HEK293 (cell line): Measurements from ENCODE around the gene CAP2.

Experiments
- CTCF ChIA-PET: fragments of 350-600 bp; formaldehyde crosslinking; extraction: SDS; loops from one replicate; lab custom pipeline; 2021; ENCODE audit warnings: antibody characterized with exemption; lab: Yijun Ruan, JAX
- POLR2A ChIA-PET: fragments of 300-600 bp; formaldehyde crosslinking; extraction: SDS; loops from one replicate; lab custom pipeline; 2020; ENCODE audit warnings: antibody characterized with exemption, inconsistent platforms; lab: Yijun Ruan, JAX
- H3K27ac ChIP-seq: fragments of 200-500 bp; sonication (Bioruptor generic); 2 replicates; pipeline ENCODE4 v1.5.1; 2014; ENCODE audit warnings: low read depth, low read length, control low read depth, inconsistent platforms; ENCODE audit errors: extremely low read depth
- H3K36me3 ChIP-seq, 2 experiments: fragments of 200-500 bp in 1 of 2; sonication (Bioruptor generic) in 1 of 2; 1 replicate in 1 of 2; 2 replicates in 1 of 2; pipeline ENCODE4 v1.5.1; 2014 to 2017; ENCODE audit warnings: inconsistent platforms in 2 of 2, low read length in 2 of 2; ENCODE audit not compliant: control insufficient read depth in 2 of 2, insufficient read depth in 1 of 2
- H3K4me1 ChIP-seq: fragments of 200-500 bp; sonication (Bioruptor generic); 2 replicates; pipeline ENCODE4 v1.5.1; 2014; ENCODE audit warnings: mild to moderate bottlenecking, low read length, inconsistent platforms; ENCODE audit not compliant: control insufficient read depth, insufficient read depth
- H3K4me3 ChIP-seq: 2 replicates; pipeline ENCODE4 v1.5.1; 2011; ENCODE audit warnings: low read depth, mild to moderate bottlenecking, control low read depth, low read length, moderate library complexity
- H3K9me3 ChIP-seq: fragments of 200-500 bp; sonication (Bioruptor generic); 2 replicates; pipeline ENCODE4 v1.5.1; 2014; ENCODE audit warnings: low read depth, low read length, inconsistent platforms; ENCODE audit not compliant: control insufficient read depth, insufficient read depth
- EGR2 ChIP-seq: fragments of 450-650 bp; formaldehyde crosslinking; IDR thresholded peaks from 2 replicates; pipeline ENCODE4 v1.5.1; 2016; ENCODE audit warnings: low read depth, missing biosample characterization, missing genetic modification characterization
- HOXD13 ChIP-seq: sonication (generic); formaldehyde crosslinking; IDR thresholded peaks from 2 replicates; pipeline ENCODE4 v1.8.0; 2022; ENCODE audit warnings: missing genetic modification reagents, borderline replicate concordance
- KLF7 ChIP-seq: fragments of 450-650 bp; formaldehyde crosslinking; IDR thresholded peaks from 2 replicates; pipeline ENCODE4 v1.5.1; 2016; ENCODE audit warnings: missing biosample characterization, missing genetic modification characterization, borderline replicate concordance
- MEIS1 ChIP-seq: sonication (generic); formaldehyde crosslinking; IDR thresholded peaks from 2 replicates; pipeline ENCODE4 v1.8.1; 2022; ENCODE audit warnings: missing genetic modification reagents, mild to moderate bottlenecking, borderline replicate concordance
- MZF1 ChIP-seq: fragments of 450-650 bp; formaldehyde crosslinking; IDR thresholded peaks from 2 replicates; pipeline ENCODE4 v1.5.1; 2017; ENCODE audit warnings: missing biosample characterization, missing genetic modification characterization, borderline replicate concordance
- OSR2 ChIP-seq: fragments of 450-650 bp; formaldehyde crosslinking; IDR thresholded peaks from 2 replicates; pipeline ENCODE4 v1.5.1; 2016; ENCODE audit warnings: missing biosample characterization, missing genetic modification characterization
- OVOL3 ChIP-seq: fragments of 450-650 bp; formaldehyde crosslinking; IDR thresholded peaks from 2 replicates; pipeline ENCODE4 v1.5.1; 2016; ENCODE audit warnings: missing biosample characterization, missing genetic modification characterization
- PATZ1 ChIP-seq: fragments of 450-650 bp; formaldehyde crosslinking; IDR thresholded peaks from 2 replicates; pipeline ENCODE4 v1.5.1; 2016; ENCODE audit warnings: missing biosample characterization, missing genetic modification characterization
- REST ChIP-seq: fragments of 450-650 bp; formaldehyde crosslinking; IDR thresholded peaks from 2 replicates; pipeline ENCODE4 v1.5.1; 2016; ENCODE audit warnings: missing biosample characterization, missing genetic modification characterization
- YY1 ChIP-seq: fragments of 450-650 bp; formaldehyde crosslinking; IDR thresholded peaks from 2 replicates; pipeline ENCODE4 v1.5.1; 2018; ENCODE audit warnings: missing biosample characterization, missing genetic modification characterization
- YY2 ChIP-seq: fragments of 450-650 bp; formaldehyde crosslinking; IDR thresholded peaks from 2 replicates; pipeline ENCODE4 v1.5.1; 2016; ENCODE audit warnings: missing biosample characterization, missing genetic modification characterization
- ZNF138 ChIP-seq: fragments of 450-650 bp; formaldehyde crosslinking; IDR thresholded peaks from 2 replicates; pipeline ENCODE4 v1.5.1; 2016; ENCODE audit warnings: missing biosample characterization, missing genetic modification characterization, borderline replicate concordance
- ZNF175 ChIP-seq: fragments of 450-650 bp; formaldehyde crosslinking; IDR thresholded peaks from 2 replicates; pipeline ENCODE4 v1.5.1; 2016; ENCODE audit warnings: missing biosample characterization, missing genetic modification characterization
- ZNF223 ChIP-seq: fragments of 450-650 bp; formaldehyde crosslinking; IDR thresholded peaks from 2 replicates; pipeline ENCODE4 v1.5.1; 2016; ENCODE audit warnings: missing biosample characterization, missing genetic modification characterization
- ZNF239 ChIP-seq: fragments of 450-650 bp; formaldehyde crosslinking; IDR thresholded peaks from 2 replicates; pipeline ENCODE4 v1.5.1; 2016; ENCODE audit warnings: missing biosample characterization, missing genetic modification characterization
- ZNF280C ChIP-seq: fragments of 450-650 bp; formaldehyde crosslinking; IDR thresholded peaks from 2 replicates; pipeline ENCODE4 v1.5.1; 2016; ENCODE audit warnings: missing biosample characterization, missing genetic modification characterization
- ZNF473 ChIP-seq: fragments of 450-650 bp; formaldehyde crosslinking; IDR thresholded peaks from 2 replicates; pipeline ENCODE4 v1.5.1; 2017; ENCODE audit warnings: missing biosample characterization, missing genetic modification characterization
- ZNF530 ChIP-seq: fragments of 450-650 bp; formaldehyde crosslinking; IDR thresholded peaks from 2 replicates; pipeline ENCODE4 v1.5.1; 2016; ENCODE audit warnings: low read depth, missing biosample characterization, missing genetic modification characterization
- ZNF544 ChIP-seq: fragments of 450-650 bp; formaldehyde crosslinking; IDR thresholded peaks from 2 replicates; pipeline ENCODE4 v1.5.0; 2017; ENCODE audit warnings: missing biosample characterization, missing genetic modification characterization
- ZNF76 ChIP-seq: fragments of 450-650 bp; formaldehyde crosslinking; IDR thresholded peaks from 2 replicates; pipeline ENCODE4; 2016; ENCODE audit warnings: low read depth, missing biosample characterization, missing genetic modification characterization, borderline replicate concordance
- ZNF777 ChIP-seq: fragments of 450-650 bp; formaldehyde crosslinking; IDR thresholded peaks from 2 replicates; pipeline ENCODE4 v1.5.1; 2017; ENCODE audit warnings: missing biosample characterization, missing genetic modification characterization, borderline replicate concordance
- ZNF791 ChIP-seq: fragments of 450-650 bp; formaldehyde crosslinking; IDR thresholded peaks from 2 replicates; pipeline ENCODE4 v1.5.1; 2016; ENCODE audit warnings: missing biosample characterization, missing genetic modification characterization

CAP2 gene

GRCh38 chr6:17385660-17386059 lies 7.7 kb upstream of the CAP2 start:
- H3K27ac ChIP-seq = no peak overlapping the region
- no peak overlapping the region for H3K4me3 ChIP-seq
- H3K4me1 ChIP-seq = no peaks in the 10 kb centered on the region
- H3K9me3 ChIP-seq = no peaks in the 10 kb centered on the region
- no peaks in the 10 kb centered on the region for H3K36me3 ChIP-seq
- TF ChIP-seq ZNF76 (tag by site-specific recombination) = no peak
- TF ChIP-seq REST = no peak
- TF ChIP-seq HOXD13 (CRISPR knock-in tag) = no peak
- no peak for TF ChIP-seq MEIS1 (CRISPR knock-in tag)
- TF ChIP-seq, all 188 proteins: peak for 0
- ChIA-PET CTCF (interaction anchor here (0.7 kb wide), 1 partner anchor 99 kb away, joined by 3 read pairs; no protein-coding TSS in a partner anchor), POLR2A (no interaction called here)

- H3K4me1 ChIP-seq = peaks cover 5% of the 10 kb centered on the region; the same call in 1 of the 2 replicates
- TF ChIP-seq ZNF175 (tag by site-specific recombination) (no peak), ZNF544 (tag by site-specific recombination) (no peak), ZNF791 (tag by site-specific recombination) (no peak), OVOL3 (no peak), ZNF530 (tag by site-specific recombination) (no peak), YY1 (no peak), ZNF777 (tag by site-specific recombination) (no peak), ZNF138 (tag by site-specific recombination) (no peak), OSR2 (tag by site-specific recombination) (no peak), MZF1 (tag by site-specific recombination) (no peak), PATZ1 (tag by site-specific recombination) (no peak), ZNF223 (no peak), KLF7 (tag by site-specific recombination) (no peak), ZNF473 (tag by site-specific recombination) (no peak), ZNF239 (tag by site-specific recombination) (no peak), YY2 (tag by site-specific recombination) (no peak), ZNF280C (tag by site-specific recombination) (no peak), EGR2 (tag by site-specific recombination) (no peak)
- H3K9me3 ChIP-seq = no peaks in the 10 kb centered on the region
- H3K36me3 ChIP-seq = no peaks in the 10 kb centered on the region
- no peak overlapping the region for H3K4me3 ChIP-seq
- no peak overlapping the region for H3K27ac ChIP-seq
- ChIA-PET CTCF (no interaction called here), POLR2A (no interaction called here)
Measured at GRCh38 chr6:17388365-17388764, 5.0 kb upstream of the CAP2 start.
